ENCODE measurements around the gene ALDH1A3.

DNA sequence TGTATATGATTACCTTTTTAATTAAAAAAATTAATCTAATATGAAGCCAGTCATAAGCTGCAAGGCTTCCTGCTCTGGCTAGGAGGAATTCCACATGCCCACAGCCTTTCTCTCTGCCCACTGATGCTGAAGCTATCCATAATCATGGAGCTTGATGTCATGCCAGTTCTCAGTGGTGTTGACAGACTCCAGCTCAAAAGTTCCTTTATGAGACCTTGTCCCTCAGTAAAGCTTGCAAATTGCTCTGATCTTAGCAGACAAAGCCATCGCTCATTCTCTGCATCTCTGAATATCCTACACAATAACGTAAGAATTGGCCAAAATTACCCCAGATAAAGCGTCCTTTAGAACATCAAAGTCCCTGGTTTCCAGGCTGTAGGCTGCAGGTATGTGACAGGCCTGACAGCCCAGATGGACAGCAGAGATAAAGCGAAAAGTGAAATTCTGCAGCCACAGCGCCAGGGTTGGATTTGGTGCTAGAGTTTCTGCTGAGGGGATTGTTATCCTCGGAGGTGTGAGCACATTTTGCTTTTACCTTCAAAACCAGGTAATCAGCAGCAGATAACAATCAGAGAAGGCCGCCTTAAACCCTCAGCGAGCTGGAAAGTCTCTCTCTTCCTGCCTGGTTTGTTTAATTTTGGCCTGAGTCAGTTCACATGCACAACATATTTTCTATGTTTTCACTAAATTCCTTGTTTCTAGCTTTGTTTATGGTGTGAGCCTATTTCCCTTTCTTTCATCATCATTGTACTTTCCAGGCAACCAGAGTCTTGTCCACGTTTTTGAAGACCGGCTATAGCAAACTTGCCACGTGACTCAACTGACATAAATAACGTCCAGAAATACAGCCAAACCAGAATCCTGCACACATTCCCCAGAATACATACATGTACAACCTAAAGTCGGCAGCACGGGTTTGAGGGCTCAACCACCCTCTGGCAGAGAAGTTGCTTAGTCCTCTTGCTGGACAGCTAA is 36.6 kb upstream of the ALDH1A3 start:
- TF ChIP-seq, protein P1, sequence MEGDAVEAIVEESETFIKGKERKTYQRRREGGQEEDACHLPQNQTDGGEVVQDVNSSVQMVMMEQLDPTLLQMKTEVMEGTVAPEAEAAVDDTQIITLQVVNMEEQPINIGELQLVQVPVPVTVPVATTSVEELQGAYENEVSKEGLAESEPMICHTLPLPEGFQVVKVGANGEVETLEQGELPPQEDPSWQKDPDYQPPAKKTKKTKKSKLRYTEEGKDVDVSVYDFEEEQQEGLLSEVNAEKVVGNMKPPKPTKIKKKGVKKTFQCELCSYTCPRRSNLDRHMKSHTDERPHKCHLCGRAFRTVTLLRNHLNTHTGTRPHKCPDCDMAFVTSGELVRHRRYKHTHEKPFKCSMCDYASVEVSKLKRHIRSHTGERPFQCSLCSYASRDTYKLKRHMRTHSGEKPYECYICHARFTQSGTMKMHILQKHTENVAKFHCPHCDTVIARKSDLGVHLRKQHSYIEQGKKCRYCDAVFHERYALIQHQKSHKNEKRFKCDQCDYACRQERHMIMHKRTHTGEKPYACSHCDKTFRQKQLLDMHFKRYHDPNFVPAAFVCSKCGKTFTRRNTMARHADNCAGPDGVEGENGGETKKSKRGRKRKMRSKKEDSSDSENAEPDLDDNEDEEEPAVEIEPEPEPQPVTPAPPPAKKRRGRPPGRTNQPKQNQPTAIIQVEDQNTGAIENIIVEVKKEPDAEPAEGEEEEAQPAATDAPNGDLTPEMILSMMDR (IDR thresholded peaks at IDR 0.05) = no peak
- no peak for TF ChIP-seq POLR2A (IDR thresholded peaks at IDR 0.05)
